Panc1 (cell line): Measurements from ENCODE around the gene ADK. TPM values are rescaled to one million over a fixed set of nuclear protein-coding genes. Genes with fewer than 3 reads are reported as not detected.

Source experiments
- ATAC-seq: fragments of 200-7000 bp; cut with Tn5 transposase; 2 replicates; pipeline ENCODE4 v1.9.1; 2020; ENCODE audit warnings: mild to moderate bottlenecking, moderate library complexity
- BruUV-seq: library from RNA; stranded (reverse); fragments of 400-500 nt; replicated peaks from 2 replicates; lab custom pipeline; 2021; lab: Mats Ljungman, UMichigan
- CTCF ChIA-PET: fragments of 300-600 bp; sonication (Branson Sonifier 250); formaldehyde crosslinking; loops from one replicate; lab custom pipeline; 2022; ENCODE audit warnings: antibody characterized with exemption; lab: Charles Lee
- POLR2A ChIA-PET: fragments of 300-600 bp; sonication (Branson Sonifier 250); formaldehyde crosslinking; loops from one replicate; lab custom pipeline; 2022; ENCODE audit warnings: antibody characterized with exemption; lab: Charles Lee
- DNase-seq: peaks from one replicate; pipeline ENCODE4 v3.0.0-alpha.2; 2010; ENCODE audit warnings: low read depth, low spot score
- H3K27ac ChIP-seq: 2 replicates; pipeline ENCODE4 v1.5.1; 2011; ENCODE audit warnings: mild to moderate bottlenecking, low read length, inconsistent platforms
- H3K27me3 ChIP-seq: fragments of 200-500 bp; sonication (Bioruptor generic); 2 replicates; pipeline ENCODE4 v1.6.0; 2014; ENCODE audit warnings: low read length, inconsistent platforms; ENCODE audit not compliant: control insufficient read depth, insufficient read depth
- H3K36me3 ChIP-seq: fragments of 200-500 bp; sonication (Bioruptor generic); 2 replicates; pipeline ENCODE4 v1.5.1; 2014; ENCODE audit warnings: inconsistent platforms, mild to moderate bottlenecking, low read length, moderate library complexity; ENCODE audit not compliant: control insufficient read depth, insufficient read depth
- H3K4me1 ChIP-seq: 2 replicates; pipeline ENCODE4 v1.5.1; 2011; ENCODE audit warnings: inconsistent platforms, mild to moderate bottlenecking, low read length, moderate library complexity; ENCODE audit not compliant: control insufficient read depth, insufficient read depth
- H3K4me3 ChIP-seq, 2 experiments: 2 replicates each; pipeline ENCODE4 v1.5.1; 2011 to 2012; ENCODE audit warnings: low read depth in 2 of 2, low read length in 2 of 2, mild to moderate bottlenecking in 2 of 2, inconsistent platforms in 1 of 2, moderate library complexity in 1 of 2
- H3K9me3 ChIP-seq: fragments of 200-500 bp; sonication (Bioruptor generic); 2 replicates; pipeline ENCODE4 v1.5.1; 2014; ENCODE audit warnings: low read depth, mild to moderate bottlenecking, inconsistent platforms, low read length, moderate library complexity; ENCODE audit not compliant: control insufficient read depth, insufficient read depth
- POLR2AphosphoS5 ChIP-seq: IDR thresholded peaks from 2 replicates; pipeline ENCODE4 v1.6.1; 2012; ENCODE audit warnings: mild to moderate bottlenecking, low read depth, low read length, moderate library complexity
- SIN3A ChIP-seq: IDR thresholded peaks from 2 replicates; pipeline ENCODE4 v1.6.1; 2012; ENCODE audit warnings: low read depth, mild to moderate bottlenecking, low read length, moderate library complexity, borderline replicate concordance; ENCODE audit not compliant: insufficient read depth
- TCF7L2 ChIP-seq: IDR thresholded peaks from 2 replicates; pipeline ENCODE4 v1.6.1; 2011; ENCODE audit warnings: mild to moderate bottlenecking, low read depth, low read length, inconsistent platforms
- in situ Hi-C: cut with HindIII; loops from 2 replicates; pipeline ENCODE4 v1.10.0; 2016; ENCODE audit warnings: low sequenced_read_pairs, low pct_unique_long_range_greater_than_20kb
- intact Hi-C: fragments of 100-400 bp; cut with micrococcal nuclease; formaldehyde crosslinking; loops from one replicate; pipeline ENCODE4 v1.10.0; 2022; ENCODE audit not compliant: unreplicated experiment
- total RNA-seq: library from RNA; stranded (reverse); gene quantifications from one replicate; pipeline ENCODE4 v1.2.1, GENCODE V29; 2021; ENCODE audit not compliant: unreplicated experiment
- TF ChIP-seq, protein P1 (sequence below), 2 experiments: IDR thresholded peaks; 2 replicates each; pipeline ENCODE4 v1.6.1; 2011 to 2012; ENCODE audit warnings: low read depth in 2 of 2, control low read depth in 1 of 2, low read length in 1 of 2, mild to moderate bottlenecking in 1 of 2, moderate library complexity in 1 of 2; ENCODE audit not compliant: insufficient read depth in 1 of 2
- TF ChIP-seq, protein P2 (sequence below): fragments of 450-650 bp; IDR thresholded peaks from 2 replicates; pipeline ENCODE4 v1.5.1; 2017; ENCODE audit warnings: mild to moderate bottlenecking

ADK gene
- total RNA-seq, 1 experiment from 2014 or later, result 64.5 TPM

DNA sequence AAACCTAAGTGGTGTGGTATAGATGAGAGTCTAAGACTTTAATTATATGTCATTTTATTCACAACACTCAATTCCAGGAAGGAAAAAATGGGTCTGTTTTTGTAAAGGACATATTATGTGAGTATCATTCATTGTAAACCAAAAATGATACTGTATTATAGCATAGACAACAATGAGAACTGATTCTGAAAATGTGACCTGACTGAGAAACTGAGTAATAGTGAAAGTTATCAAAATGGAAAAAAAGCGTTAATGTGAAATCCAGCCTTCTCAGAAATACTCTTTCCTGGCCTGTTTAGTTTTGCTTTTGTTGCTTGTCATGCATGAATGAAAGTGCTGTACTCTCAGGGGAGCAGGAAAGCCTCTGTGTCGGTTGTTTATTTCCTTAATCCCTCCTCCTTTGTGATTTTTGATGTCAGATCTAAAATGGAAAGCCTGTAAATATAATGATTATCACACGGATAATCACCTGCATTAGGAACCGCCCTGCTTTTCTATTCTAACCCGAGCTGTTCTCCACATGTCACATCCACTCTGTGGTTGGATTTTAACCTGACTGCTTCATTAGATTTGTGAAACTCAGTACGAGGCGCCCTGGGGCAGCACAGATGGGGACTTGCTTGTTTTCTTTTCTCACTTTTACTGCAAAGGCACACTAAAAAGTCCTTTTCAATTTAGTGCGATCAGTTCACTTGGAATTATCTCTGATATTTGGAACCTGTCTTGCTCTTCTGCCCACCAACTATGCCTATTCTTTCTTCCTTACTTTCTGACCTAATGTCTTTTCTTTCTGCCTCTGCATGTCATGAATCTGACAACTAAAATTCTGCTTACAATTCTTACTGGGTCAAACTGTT is 434.4 kb downstream of the ADK start:
- no peaks in the 10 kb centered on the region for H3K9me3 ChIP-seq
- intact Hi-C loops (no loop called here), in situ Hi-C loops (no loop called here)
- H3K4me1 ChIP-seq, result peaks cover 13% of the 10 kb centered on the region
- DNase-seq (no peak), ATAC-seq (0 out of 2 replicates have a peak, but pooled peaks have one; percentile 58)
- CTCF ChIA-PET, result no interaction called here
- H3K27me3 ChIP-seq, result no peaks in the 10 kb centered on the region
- no peak overlapping the region for H3K4me3 ChIP-seq
- H3K27ac ChIP-seq, result no peak overlapping the region
- H3K36me3 ChIP-seq, result 0 out of 2 replicates have a peak, but pooled peaks cover 2% of the 10 kb centered on the region
- TF ChIP-seq TCF7L2 (no peak), POLR2AphosphoS5 (no peak), SIN3A (no peak)
- TF ChIP-seq, protein P1, sequence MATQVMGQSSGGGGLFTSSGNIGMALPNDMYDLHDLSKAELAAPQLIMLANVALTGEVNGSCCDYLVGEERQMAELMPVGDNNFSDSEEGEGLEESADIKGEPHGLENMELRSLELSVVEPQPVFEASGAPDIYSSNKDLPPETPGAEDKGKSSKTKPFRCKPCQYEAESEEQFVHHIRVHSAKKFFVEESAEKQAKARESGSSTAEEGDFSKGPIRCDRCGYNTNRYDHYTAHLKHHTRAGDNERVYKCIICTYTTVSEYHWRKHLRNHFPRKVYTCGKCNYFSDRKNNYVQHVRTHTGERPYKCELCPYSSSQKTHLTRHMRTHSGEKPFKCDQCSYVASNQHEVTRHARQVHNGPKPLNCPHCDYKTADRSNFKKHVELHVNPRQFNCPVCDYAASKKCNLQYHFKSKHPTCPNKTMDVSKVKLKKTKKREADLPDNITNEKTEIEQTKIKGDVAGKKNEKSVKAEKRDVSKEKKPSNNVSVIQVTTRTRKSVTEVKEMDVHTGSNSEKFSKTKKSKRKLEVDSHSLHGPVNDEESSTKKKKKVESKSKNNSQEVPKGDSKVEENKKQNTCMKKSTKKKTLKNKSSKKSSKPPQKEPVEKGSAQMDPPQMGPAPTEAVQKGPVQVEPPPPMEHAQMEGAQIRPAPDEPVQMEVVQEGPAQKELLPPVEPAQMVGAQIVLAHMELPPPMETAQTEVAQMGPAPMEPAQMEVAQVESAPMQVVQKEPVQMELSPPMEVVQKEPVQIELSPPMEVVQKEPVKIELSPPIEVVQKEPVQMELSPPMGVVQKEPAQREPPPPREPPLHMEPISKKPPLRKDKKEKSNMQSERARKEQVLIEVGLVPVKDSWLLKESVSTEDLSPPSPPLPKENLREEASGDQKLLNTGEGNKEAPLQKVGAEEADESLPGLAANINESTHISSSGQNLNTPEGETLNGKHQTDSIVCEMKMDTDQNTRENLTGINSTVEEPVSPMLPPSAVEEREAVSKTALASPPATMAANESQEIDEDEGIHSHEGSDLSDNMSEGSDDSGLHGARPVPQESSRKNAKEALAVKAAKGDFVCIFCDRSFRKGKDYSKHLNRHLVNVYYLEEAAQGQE (IDR thresholded peaks at IDR 0.05; ENCODE audit: insufficient read depth in 1 of 2, low read depth in 2 of 2, low read length in 1 of 2), result no peak
- TF ChIP-seq, protein P2, sequence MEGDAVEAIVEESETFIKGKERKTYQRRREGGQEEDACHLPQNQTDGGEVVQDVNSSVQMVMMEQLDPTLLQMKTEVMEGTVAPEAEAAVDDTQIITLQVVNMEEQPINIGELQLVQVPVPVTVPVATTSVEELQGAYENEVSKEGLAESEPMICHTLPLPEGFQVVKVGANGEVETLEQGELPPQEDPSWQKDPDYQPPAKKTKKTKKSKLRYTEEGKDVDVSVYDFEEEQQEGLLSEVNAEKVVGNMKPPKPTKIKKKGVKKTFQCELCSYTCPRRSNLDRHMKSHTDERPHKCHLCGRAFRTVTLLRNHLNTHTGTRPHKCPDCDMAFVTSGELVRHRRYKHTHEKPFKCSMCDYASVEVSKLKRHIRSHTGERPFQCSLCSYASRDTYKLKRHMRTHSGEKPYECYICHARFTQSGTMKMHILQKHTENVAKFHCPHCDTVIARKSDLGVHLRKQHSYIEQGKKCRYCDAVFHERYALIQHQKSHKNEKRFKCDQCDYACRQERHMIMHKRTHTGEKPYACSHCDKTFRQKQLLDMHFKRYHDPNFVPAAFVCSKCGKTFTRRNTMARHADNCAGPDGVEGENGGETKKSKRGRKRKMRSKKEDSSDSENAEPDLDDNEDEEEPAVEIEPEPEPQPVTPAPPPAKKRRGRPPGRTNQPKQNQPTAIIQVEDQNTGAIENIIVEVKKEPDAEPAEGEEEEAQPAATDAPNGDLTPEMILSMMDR, result no peak
- BruUV-seq, result no TSS peak
- POLR2A ChIA-PET, result no interaction called here

DNA sequence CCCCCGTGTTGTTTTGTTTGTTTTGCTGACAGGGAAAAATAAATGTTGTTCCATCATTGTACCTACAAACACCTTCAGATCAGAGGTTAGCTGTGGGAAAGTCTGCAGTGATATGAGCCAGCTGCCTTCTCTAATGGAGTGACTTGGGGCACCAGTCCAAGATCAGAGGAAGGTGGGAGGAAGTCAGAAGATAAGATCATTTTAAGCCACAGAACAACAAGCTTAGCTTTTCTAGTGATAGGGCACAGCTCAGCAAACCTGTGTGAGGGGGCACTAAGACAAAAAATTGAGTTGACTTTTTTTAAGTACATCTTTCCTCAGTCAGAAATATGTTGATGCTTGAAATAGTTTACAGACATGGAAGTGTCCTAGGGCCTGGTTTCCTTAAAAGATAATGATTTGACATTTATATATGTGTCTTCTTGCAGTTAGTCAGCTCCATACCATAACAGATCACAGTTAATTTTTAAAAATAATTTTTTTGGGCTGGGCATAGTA is 435.1 kb downstream of the ADK start:
- no TSS peak for BruUV-seq
- in situ Hi-C loops (no loop called here), intact Hi-C loops (no loop called here)
- Histone ChIP-seq H3K27ac (no peak overlapping the region), H3K27me3 (no peaks in the 10 kb centered on the region), H3K4me3 (no peak overlapping the region), H3K36me3 (0 out of 2 replicates have a peak, but pooled peaks cover 2% of the 10 kb centered on the region), H3K9me3 (no peaks in the 10 kb centered on the region), H3K4me1 (peaks cover 13% of the 10 kb centered on the region)
- no peak for ATAC-seq
- ChIA-PET POLR2A (interaction anchor here (0.6 kb wide), 1 partner anchor 26 kb away, joined by 4 read pairs; no protein-coding TSS in a partner anchor), CTCF (no interaction called here)
- DNase-seq, result no peak
- TF ChIP-seq SIN3A (no peak), TCF7L2 (no peak), POLR2AphosphoS5 (no peak)
- TF ChIP-seq, protein P2, result no peak
- TF ChIP-seq, protein P1 (IDR thresholded peaks at IDR 0.05; ENCODE audit: insufficient read depth in 1 of 2, low read depth in 2 of 2, low read length in 1 of 2), result no peak
